OCI-LY1 (cell line): Measurements from ENCODE around the gene SLC22A23.

Experiments used
- CTCF ChIP-seq: fragments of 200-600 bp; sonication (generic), shearing (Covaris generic); IDR thresholded peaks from 2 replicates; pipeline ENCODE4 v1.5.1; 2017; ENCODE audit warnings: mild to moderate bottlenecking, antibody characterized with exemption, low read length, moderate library complexity, mixed read lengths
- EZH2 ChIP-seq: fragments of 200-600 bp; sonication (generic), shearing (Covaris generic); IDR thresholded peaks from 2 replicates; pipeline ENCODE4 v1.8.0; 2017; ENCODE audit warnings: borderline replicate concordance, mixed run types, mild to moderate bottlenecking, antibody characterized with exemption, low read length, moderate library complexity, mixed read lengths

- TF ChIP-seq CTCF (no peak), EZH2 (no peak)
Observed at GRCh38 chr6:3317741-3318211, 139.1 kb downstream of the SLC22A23 start.
